Spleen (tissue), 7 donors: ENCODE data around the gene TMEM45B.
"Not testable (repeated sequence)": the region's sequence is repeated elsewhere in the genome, so short reads cannot be mapped to it uniquely, and the experiment has no call there.

Experiments
- POLR2A ChIP-seq, 3 donors: fragments of 450-650 bp; IDR thresholded peaks; one replicate each; pipeline ENCODE4 v1.5.1; 2017; ENCODE audit warnings: antibody characterized with exemption in 3 of 3, mild to moderate bottlenecking in 1 of 3
- POLR2AphosphoS5 ChIP-seq, 3 donors: sonication (generic); formaldehyde crosslinking; IDR thresholded peaks; one replicate each; pipeline ENCODE4 v1.5.1; 2017; ENCODE audit warnings: antibody characterized with exemption in 3 of 3
- TF ChIP-seq, protein P1 (sequence below), 11 experiments: fragments of 200-600 bp in 7 of 11; fragments of 450-650 bp in 4 of 11; sonication (generic) in 4 of 11; IDR thresholded peaks in 8 of 11; conservative IDR thresholded peaks in 3 of 11; 1 replicate in 7 of 11; 2 replicates in 4 of 11; pipeline versions ENCODE4 v1.4.0 to v1.8.0; 2016 to 2021; ENCODE audit warnings: antibody characterized with exemption in 11 of 11, inconsistent platforms in 4 of 11, mild to moderate bottlenecking in 1 of 11
- donor health status: DM: no; HTN: no; CAD: no; lungs with moderate emphysema.
- donor health status: DM: no; HTN: no; CAD: no.
- donor health status: DM: no; HTN: no; CAD: no.

DNA sequence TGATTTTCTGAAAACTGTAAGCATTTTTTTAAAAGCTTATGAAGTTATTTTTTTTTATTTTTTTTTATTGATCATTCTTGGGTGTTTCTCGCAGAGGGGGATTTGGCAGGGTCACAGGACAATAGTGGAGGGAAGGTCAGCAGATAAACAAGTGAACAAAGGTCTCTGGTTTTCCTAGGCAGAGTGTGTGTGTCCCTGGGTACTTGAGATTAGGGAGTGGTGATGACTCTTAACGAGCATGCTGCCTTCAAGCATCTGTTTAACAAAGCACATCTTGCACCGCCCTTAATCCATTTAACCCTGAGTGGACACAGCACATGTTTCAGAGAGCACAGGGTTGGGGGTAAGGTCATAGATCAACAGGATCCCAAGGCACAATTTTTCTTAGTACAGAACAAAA lies 31.7 kb downstream of the TMEM45B start:
- TF ChIP-seq, protein P1, sequence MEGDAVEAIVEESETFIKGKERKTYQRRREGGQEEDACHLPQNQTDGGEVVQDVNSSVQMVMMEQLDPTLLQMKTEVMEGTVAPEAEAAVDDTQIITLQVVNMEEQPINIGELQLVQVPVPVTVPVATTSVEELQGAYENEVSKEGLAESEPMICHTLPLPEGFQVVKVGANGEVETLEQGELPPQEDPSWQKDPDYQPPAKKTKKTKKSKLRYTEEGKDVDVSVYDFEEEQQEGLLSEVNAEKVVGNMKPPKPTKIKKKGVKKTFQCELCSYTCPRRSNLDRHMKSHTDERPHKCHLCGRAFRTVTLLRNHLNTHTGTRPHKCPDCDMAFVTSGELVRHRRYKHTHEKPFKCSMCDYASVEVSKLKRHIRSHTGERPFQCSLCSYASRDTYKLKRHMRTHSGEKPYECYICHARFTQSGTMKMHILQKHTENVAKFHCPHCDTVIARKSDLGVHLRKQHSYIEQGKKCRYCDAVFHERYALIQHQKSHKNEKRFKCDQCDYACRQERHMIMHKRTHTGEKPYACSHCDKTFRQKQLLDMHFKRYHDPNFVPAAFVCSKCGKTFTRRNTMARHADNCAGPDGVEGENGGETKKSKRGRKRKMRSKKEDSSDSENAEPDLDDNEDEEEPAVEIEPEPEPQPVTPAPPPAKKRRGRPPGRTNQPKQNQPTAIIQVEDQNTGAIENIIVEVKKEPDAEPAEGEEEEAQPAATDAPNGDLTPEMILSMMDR (IDR thresholded peaks at IDR 0.05 in 8 of 11, conservative IDR thresholded peaks at IDR 0.05 in 3 of 11): not testable (repeated sequence)
- not testable (repeated sequence) for TF ChIP-seq POLR2AphosphoS5, POLR2A (IDR thresholded peaks at IDR 0.05)
